Activated T-helper 1 cell treated with anti-CD3 and anti-CD28 coated beads, Interleukin-2, amount 50 U/mL, for 16 hours (primary cell): ENCODE data around the gene LCE3B.

Experiments used
- DNase-seq, 2 donors: peaks; one replicate each; pipeline ENCODE4 v3.0.0-alpha.2; 2020; ENCODE audit warnings: low read depth in 1 of 2, low spot score in 1 of 2

The LCE3B gene

DNA sequence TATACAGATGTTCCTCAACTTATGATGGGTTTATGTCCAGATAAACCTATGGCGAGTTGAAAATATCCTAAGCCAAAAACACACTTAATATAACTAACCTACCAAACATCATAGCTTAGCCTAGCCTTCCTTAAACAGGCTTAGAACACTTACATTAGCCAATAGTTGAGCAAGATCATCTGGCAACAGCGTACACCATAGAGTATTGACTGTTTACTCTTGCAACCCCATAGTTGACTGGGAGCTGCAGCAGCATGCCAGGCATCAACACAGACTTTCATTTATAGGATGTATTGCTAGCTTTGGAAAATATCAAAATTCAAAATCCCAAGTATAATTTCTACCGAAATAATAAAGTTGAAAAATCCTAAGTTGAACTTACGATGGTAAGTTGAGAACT lies 44.1 kb downstream of the LCE3B start:
- DNase-seq = no peak

DNA sequence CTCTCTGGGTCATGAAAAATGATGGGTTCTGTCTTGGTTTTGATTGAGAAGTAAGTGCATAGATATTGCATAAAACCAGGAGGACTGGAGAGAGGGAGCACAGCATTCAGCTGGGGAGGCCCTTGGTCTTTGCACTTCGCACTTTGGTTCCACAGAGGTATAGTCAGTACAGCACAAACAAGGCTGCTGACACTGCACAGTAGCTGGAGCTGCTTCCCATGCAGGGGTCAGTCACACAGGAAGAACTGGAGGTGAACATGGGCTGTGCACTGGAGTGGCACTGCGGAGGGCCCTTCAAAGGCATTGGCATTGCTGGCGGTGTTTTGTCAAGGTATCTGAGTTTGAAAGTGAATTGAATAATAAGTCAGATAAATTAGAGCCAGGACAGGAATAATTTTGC lies 45.0 kb downstream of the LCE3B start:
- DNase-seq = no peak

DNA sequence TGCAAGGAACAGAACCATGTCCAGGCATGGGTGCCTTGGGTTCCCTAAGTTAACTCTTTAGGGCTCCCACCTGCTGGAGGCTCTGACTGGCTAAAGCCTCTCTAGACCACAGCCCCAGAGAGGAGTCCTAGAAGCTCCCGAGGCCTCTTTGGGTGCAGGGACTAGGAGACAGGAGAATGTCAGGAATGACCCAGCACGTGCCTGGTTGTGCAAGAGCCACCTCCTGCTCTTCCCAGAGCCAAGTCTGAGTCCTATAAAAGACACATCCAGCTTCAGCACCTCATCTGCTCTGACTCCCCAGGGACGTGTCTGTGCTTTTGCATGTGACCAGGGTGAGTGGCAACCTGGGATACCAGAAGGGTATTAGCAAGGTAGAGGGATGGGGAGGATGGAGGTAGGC lies 49.5 kb downstream of the LCE3B start, which contains the start of gene LCE2D:
Gene LCE2D, plus strand, starts transcription at position 283 of the 400 bp plus-strand sequence. CDS start 726 bp downstream, outside the sequence.
- no peak for DNase-seq
